ENCODE results near the gene TOP1. TPM values are rescaled to one million over a fixed set of nuclear protein-coding genes. Genes with fewer than 3 reads are reported as not detected.

Gene TOP1
- total and polyA plus RNA-seq, 2 of the 4 experiments (the other 2 are of a cell fraction): 14.0 to 21.5 TPM

- TF ChIP-seq MAFK (IDR thresholded peaks at IDR 0.05; ENCODE audit: low read depth, low read length): no peak
Measured at GRCh38 chr20:41165001-41165882, 136.6 kb downstream of the TOP1 start (continued).

- Histone ChIP-seq H3K9ac (ENCODE audit: low read depth, low read length) (no peak overlapping the region), H2BK120ac (ENCODE audit: low read depth, low read length) (no peak overlapping the region), H3K27me3 (ENCODE audit: control insufficient read depth, insufficient read depth, low read length) (no peaks in the 10 kb centered on the region), H4K8ac (ENCODE audit: low read depth in 2 of 2, low read length in 2 of 2) (no peak overlapping the region), H3K9me1 (ENCODE audit: insufficient read depth, low read length) (peaks cover 11% of the 10 kb centered on the region), H2AFZ (replicated peaks; ENCODE audit: low read length, poor library complexity) (peak overlapping the region; percentile 7), H3K18ac (ENCODE audit: low read depth, low read length) (no peak overlapping the region), H2AK5ac (ENCODE audit: low read depth, low read length) (no peak overlapping the region), H2BK5ac (ENCODE audit: low read depth, low read length, poor library complexity, severe bottlenecking) (no peak overlapping the region), H2BK15ac (ENCODE audit: low read depth, low read length) (no peak overlapping the region), H2AK9ac (replicated peaks; ENCODE audit: low read depth, low read length, poor library complexity) (peak overlapping the region; percentile 47), H4K20me1 (ENCODE audit: insufficient read depth, low read length) (peaks cover 25% of the 10 kb centered on the region; the same call in 1 of the 2 replicates), H4K5ac (ENCODE audit: low read depth, low read length) (no peak overlapping the region), H3K4me3 (ENCODE audit: insufficient read depth, low read depth, low read length) (no peak overlapping the region), H3K9me3 (ENCODE audit: control insufficient read depth, insufficient read depth, low read length) (no peaks in the 10 kb centered on the region), H3K27ac (ENCODE audit: insufficient read depth, low read length) (no peak overlapping the region), H3K14ac (replicated peaks; ENCODE audit: low read depth, low read length) (no peak overlapping the region), H3K4me2 (ENCODE audit: low read depth, low read length) (no peak overlapping the region), H3K4me1 (ENCODE audit: control insufficient read depth, insufficient read depth, low read length) (no peaks in the 10 kb centered on the region), H3K36me3 (ENCODE audit: control insufficient read depth, insufficient read depth, low read length) (peaks cover 94% of the 10 kb centered on the region), H3K79me1 (ENCODE audit: low read depth in 1 of 2, low read length in 2 of 2) (peaks cover 10 to 56% of the 10 kb centered on the region in 2 experiments), H3K23ac (ENCODE audit: low read depth, low read length) (no peak overlapping the region), H3K56ac (ENCODE audit: extremely low read depth, insufficient read depth, low read length) (no peak overlapping the region), H2BK20ac (ENCODE audit: low read depth, low read length) (no peak overlapping the region), H4K91ac (ENCODE audit: insufficient read depth, low read depth, low read length) (no peak overlapping the region), H3K4ac (ENCODE audit: low read depth, low read length) (no peak overlapping the region)
- intact Hi-C loops (cut with micrococcal nuclease): no loop called here
- no TSS peak for BruUV-seq (replicated peaks)
- dilution Hi-C loops (cut with HindIII; ENCODE audit: low sequenced_read_pairs, unreplicated experiment): no loop called here
- ATAC-seq (ENCODE audit: low read depth) (no peak), DNase-seq (no peak)
- CTCF ChIA-PET: no interaction called here
- WGBS, 2 experiments (ENCODE audit: extremely low coverage in 2 of 2, insufficient read length in 1 of 2): 99% methylated on average over 10 of the region's 27 CpGs; no CpG with 5 or more reads in 1 of the 2 experiments
- in situ Hi-C loops (cut with MboI; ENCODE audit: low sequenced_read_pairs): loop anchor here (25.0 kb wide), 1 partner anchor 446 kb away; the partner anchor contains the start of gene CHD6
- POLR2A ChIA-PET (ENCODE audit: unreplicated experiment): no interaction called here
- TF ChIP-seq ELK1 (IDR thresholded peaks at IDR 0.05; ENCODE audit: borderline replicate concordance, low read depth, low read length) (no peak), CEBPB (IDR thresholded peaks at IDR 0.05; ENCODE audit: low read depth, low read length) (no peak), SMC3 (IDR thresholded peaks at IDR 0.05; ENCODE audit: low read depth, low read length) (no peak), RAD21 (IDR thresholded peaks at IDR 0.05; ENCODE audit: low read length) (no peak), POLR2A (IDR thresholded peaks at IDR 0.05; ENCODE audit: low read depth, low read length) (no peak), MXI1 (IDR thresholded peaks at IDR 0.05; ENCODE audit: borderline replicate concordance, low read depth, low read length) (no peak), BHLHE40 (IDR thresholded peaks at IDR 0.05; ENCODE audit: low read depth, low read length) (no peak), MAFK (IDR thresholded peaks at IDR 0.05; ENCODE audit: low read depth, low read length) (no peak), USF2 (IDR thresholded peaks at IDR 0.05; ENCODE audit: low read depth, low read length) (no peak), NFE2L2 (IDR thresholded peaks at IDR 0.05; ENCODE audit: low read depth, low read length) (no peak), RFX5 (IDR thresholded peaks at IDR 0.05; ENCODE audit: low read depth, low read length) (no peak)
Measured at GRCh38 chr20:41166201-41167117, 137.8 kb downstream of the TOP1 start.
